Measurements from ENCODE around the gene USP2.
A peak's percentile ranks its signal among the peaks of the same experiment; 100 is the strongest.

USP2 gene

DNA sequence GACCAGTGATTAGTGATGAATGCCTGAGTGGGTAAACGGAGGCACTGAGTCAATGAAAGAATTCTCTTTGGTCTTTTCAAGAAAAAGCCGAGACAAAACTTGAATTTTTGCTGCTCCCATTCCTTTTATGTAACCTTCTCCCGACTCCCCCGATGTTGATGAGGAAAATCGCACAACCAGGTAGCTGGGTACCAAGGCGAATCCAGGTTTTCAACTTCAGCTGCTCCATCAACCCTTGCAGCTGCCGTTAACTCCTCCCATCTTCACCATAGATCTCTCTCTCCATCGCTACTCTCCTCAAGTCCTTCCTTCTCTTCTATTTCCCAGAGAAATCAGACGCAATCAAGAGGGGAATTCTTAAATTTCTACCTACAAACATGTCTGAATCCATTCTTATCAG, 611 bp upstream of the USP2 start:
- no peaks in the 10 kb centered on the region for H3K27me3 ChIP-seq (ENCODE audit: insufficient read depth, poor library complexity, severe bottlenecking)
- TF ChIP-seq, protein P1, sequence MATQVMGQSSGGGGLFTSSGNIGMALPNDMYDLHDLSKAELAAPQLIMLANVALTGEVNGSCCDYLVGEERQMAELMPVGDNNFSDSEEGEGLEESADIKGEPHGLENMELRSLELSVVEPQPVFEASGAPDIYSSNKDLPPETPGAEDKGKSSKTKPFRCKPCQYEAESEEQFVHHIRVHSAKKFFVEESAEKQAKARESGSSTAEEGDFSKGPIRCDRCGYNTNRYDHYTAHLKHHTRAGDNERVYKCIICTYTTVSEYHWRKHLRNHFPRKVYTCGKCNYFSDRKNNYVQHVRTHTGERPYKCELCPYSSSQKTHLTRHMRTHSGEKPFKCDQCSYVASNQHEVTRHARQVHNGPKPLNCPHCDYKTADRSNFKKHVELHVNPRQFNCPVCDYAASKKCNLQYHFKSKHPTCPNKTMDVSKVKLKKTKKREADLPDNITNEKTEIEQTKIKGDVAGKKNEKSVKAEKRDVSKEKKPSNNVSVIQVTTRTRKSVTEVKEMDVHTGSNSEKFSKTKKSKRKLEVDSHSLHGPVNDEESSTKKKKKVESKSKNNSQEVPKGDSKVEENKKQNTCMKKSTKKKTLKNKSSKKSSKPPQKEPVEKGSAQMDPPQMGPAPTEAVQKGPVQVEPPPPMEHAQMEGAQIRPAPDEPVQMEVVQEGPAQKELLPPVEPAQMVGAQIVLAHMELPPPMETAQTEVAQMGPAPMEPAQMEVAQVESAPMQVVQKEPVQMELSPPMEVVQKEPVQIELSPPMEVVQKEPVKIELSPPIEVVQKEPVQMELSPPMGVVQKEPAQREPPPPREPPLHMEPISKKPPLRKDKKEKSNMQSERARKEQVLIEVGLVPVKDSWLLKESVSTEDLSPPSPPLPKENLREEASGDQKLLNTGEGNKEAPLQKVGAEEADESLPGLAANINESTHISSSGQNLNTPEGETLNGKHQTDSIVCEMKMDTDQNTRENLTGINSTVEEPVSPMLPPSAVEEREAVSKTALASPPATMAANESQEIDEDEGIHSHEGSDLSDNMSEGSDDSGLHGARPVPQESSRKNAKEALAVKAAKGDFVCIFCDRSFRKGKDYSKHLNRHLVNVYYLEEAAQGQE (IDR thresholded peaks at IDR 0.05; ENCODE audit: insufficient replicate concordance, low read depth), result no peak
- TF ChIP-seq GABPA (IDR thresholded peaks at IDR 0.05; ENCODE audit: low read depth), result no peak
- TF ChIP-seq SPI1 (IDR thresholded peaks at IDR 0.05; ENCODE audit: borderline replicate concordance, low read depth), result no peak
- TF ChIP-seq POLR2AphosphoS5 (IDR thresholded peaks at IDR 0.05; ENCODE audit: low read depth), result no peak
- TF ChIP-seq, protein P2, sequence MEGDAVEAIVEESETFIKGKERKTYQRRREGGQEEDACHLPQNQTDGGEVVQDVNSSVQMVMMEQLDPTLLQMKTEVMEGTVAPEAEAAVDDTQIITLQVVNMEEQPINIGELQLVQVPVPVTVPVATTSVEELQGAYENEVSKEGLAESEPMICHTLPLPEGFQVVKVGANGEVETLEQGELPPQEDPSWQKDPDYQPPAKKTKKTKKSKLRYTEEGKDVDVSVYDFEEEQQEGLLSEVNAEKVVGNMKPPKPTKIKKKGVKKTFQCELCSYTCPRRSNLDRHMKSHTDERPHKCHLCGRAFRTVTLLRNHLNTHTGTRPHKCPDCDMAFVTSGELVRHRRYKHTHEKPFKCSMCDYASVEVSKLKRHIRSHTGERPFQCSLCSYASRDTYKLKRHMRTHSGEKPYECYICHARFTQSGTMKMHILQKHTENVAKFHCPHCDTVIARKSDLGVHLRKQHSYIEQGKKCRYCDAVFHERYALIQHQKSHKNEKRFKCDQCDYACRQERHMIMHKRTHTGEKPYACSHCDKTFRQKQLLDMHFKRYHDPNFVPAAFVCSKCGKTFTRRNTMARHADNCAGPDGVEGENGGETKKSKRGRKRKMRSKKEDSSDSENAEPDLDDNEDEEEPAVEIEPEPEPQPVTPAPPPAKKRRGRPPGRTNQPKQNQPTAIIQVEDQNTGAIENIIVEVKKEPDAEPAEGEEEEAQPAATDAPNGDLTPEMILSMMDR (IDR thresholded peaks at IDR 0.05; ENCODE audit: insufficient read depth, low read length), result no peak
- DNase-seq (ENCODE audit: low read depth in 1 of 2, low spot score in 1 of 2), result no peak
- peak overlapping the region; percentile 53; the same call in 1 of the 2 replicates for H3K27ac ChIP-seq (replicated peaks)
- peak overlapping the region; percentile 45 for H3K4me3 ChIP-seq (replicated peaks; ENCODE audit: insufficient read depth, low read length)

DNA sequence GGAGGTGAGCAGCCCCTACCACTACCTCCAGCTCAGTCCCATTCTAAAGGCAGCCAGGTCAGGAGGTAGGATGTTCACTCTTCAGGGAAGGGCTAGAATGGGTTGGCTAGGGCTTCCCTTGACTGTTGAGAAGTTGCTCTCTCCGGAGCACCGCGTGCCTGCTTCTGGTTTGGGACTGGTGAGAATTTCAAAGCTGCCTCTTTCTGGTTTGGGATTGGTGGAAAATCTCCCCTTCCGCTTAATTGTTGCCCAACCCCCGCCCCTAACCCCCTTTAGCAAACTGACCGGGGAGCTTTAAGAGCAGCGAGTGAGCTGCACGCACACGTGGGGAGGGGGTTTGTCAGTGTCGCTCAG, 686 bp downstream of the USP2 start:
- no peak overlapping the region for H3K27ac ChIP-seq (replicated peaks)
- TF ChIP-seq, protein P1 (IDR thresholded peaks at IDR 0.05; ENCODE audit: insufficient replicate concordance, low read depth), result no peak
- TF ChIP-seq, protein P2 (IDR thresholded peaks at IDR 0.05; ENCODE audit: insufficient read depth, low read length), result no peak
- TF ChIP-seq POLR2AphosphoS5 (IDR thresholded peaks at IDR 0.05; ENCODE audit: low read depth), result no peak
- no peak for TF ChIP-seq SPI1 (IDR thresholded peaks at IDR 0.05; ENCODE audit: borderline replicate concordance, low read depth)
- TF ChIP-seq GABPA (IDR thresholded peaks at IDR 0.05; ENCODE audit: low read depth), result no peak
- peak overlapping the region; percentile 59 for H3K4me3 ChIP-seq (replicated peaks; ENCODE audit: insufficient read depth, low read length)
- no peak for DNase-seq (ENCODE audit: low read depth in 1 of 2, low spot score in 1 of 2)
- no peaks in the 10 kb centered on the region for H3K27me3 ChIP-seq (ENCODE audit: insufficient read depth, poor library complexity, severe bottlenecking)

DNA sequence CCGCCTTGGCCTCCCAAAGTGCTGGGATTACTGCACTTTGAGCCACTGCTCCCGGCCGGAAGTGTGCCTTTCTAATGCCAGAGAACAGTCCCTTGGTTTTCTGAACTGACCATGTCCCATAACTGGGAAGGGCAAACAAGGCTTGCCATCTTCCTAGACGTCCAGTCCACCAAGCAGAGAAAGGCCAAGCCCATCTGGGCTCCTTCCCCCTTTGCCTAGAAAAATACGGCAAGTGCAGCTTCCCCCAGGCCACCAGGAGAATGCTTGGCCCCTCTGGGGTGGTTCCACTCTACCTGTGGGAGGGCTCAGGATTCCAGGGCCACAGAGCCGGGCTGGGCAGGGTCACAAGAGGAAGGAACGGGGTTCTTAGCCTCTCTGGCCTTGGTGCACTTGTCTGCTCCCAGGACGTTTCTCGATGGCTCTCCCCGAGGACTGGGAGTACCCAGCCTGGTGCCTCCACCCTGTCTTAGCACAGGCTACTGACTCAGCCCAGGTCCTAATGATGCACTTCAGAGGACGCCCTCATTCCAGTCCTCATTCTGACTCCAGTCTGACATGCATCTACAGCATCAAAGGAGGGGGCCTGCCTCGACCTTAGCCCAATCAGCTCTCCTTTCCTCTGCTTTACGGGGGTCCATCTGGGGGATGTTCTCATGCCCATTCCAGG, 1.2 kb downstream of the USP2 start:
- no peak for DNase-seq (ENCODE audit: low read depth in 1 of 2, low spot score in 1 of 2)
- no peak overlapping the region for H3K27ac ChIP-seq (replicated peaks)
- H3K27me3 ChIP-seq (ENCODE audit: insufficient read depth, poor library complexity, severe bottlenecking), result no peaks in the 10 kb centered on the region
- TF ChIP-seq SPI1 (IDR thresholded peaks at IDR 0.05; ENCODE audit: borderline replicate concordance, low read depth) (no peak), GABPA (IDR thresholded peaks at IDR 0.05; ENCODE audit: low read depth) (no peak), POLR2AphosphoS5 (IDR thresholded peaks at IDR 0.05; ENCODE audit: low read depth) (no peak)
- TF ChIP-seq, protein P2 (IDR thresholded peaks at IDR 0.05; ENCODE audit: insufficient read depth, low read length), result no peak
- TF ChIP-seq, protein P1 (IDR thresholded peaks at IDR 0.05; ENCODE audit: insufficient replicate concordance, low read depth), result no peak
- no peak overlapping the region for H3K4me3 ChIP-seq (replicated peaks; ENCODE audit: insufficient read depth, low read length)

All from HL-60 (cell line).